ENCODE results near the gene OR4P4. TPM values are rescaled to one million over a fixed set of nuclear protein-coding genes. Genes with fewer than 3 reads are reported as not detected.

OR4P4 gene
- not detected in 2 replicates for total RNA-seq (2021)
- not detected for Bru-seq, nascent RNA
- not detected for BruChase-seq, experiment 1, labeled RNA remaining after a 2-hour chase
- BruChase-seq, experiment 2, labeled RNA remaining after a 6-hour chase: not detected
- long read RNA-seq: 0 reads

GRCh38 chr11:55634813-55635212, at the start of gene OR4P4:
Gene OR4P4, plus strand, starts transcription at chr11:55635113.
- no TSS peak for BruUV-seq (replicated peaks)
- no peak for TF ChIP-seq CTCF (conservative IDR thresholded peaks at IDR 0.05; ENCODE audit: low read depth, low read length)
- no peak for TF ChIP-seq EZH2 (IDR thresholded peaks at IDR 0.05; ENCODE audit: borderline replicate concordance, low read depth, low read length, poor library complexity, severe bottlenecking)
- ChIA-PET POLR2A (ENCODE audit: low non-redundant PET) (no interaction called here), CTCF (no interaction called here)
- H3K9me3 ChIP-seq (ENCODE audit: low read depth, low read length, poor library complexity, severe bottlenecking): peaks cover 7% of the 10 kb centered on the region
- intact Hi-C loops (cut with micrococcal nuclease; ENCODE audit: unreplicated experiment): no loop called here
- H3K27ac ChIP-seq (ENCODE audit: low read depth, low read length, poor library complexity, severe bottlenecking): no peak within 1 kb of the TSS
- no peak for DNase-seq (ENCODE audit: low spot score)
- no peaks in the 10 kb centered on the region for H3K4me1 ChIP-seq (ENCODE audit: insufficient read depth, low read length, poor library complexity, severe bottlenecking)
- no peaks in the 10 kb centered on the region for H3K27me3 ChIP-seq (replicated peaks; ENCODE audit: insufficient read depth, low read depth, low read length, poor library complexity)
- no peaks in the 10 kb centered on the region for H3K36me3 ChIP-seq (ENCODE audit: insufficient read depth, low read length, poor library complexity, severe bottlenecking)
- no peak within 1 kb of the TSS for H3K4me3 ChIP-seq (ENCODE audit: low read depth, low read length, poor library complexity, severe bottlenecking)

GRCh38 chr11:55607545-55607944, 27.4 kb upstream of the OR4P4 start, which contains the start of gene OR4C11:
Gene OR4C11, minus strand, starts transcription at chr11:55607645. Its CDS starts 3,272 bp downstream, at chr11:55604373.
- no peaks in the 10 kb centered on the region for H3K4me1 ChIP-seq (ENCODE audit: insufficient read depth, low read length, poor library complexity, severe bottlenecking)
- H3K27ac ChIP-seq (ENCODE audit: low read depth, low read length, poor library complexity, severe bottlenecking): no peak within 1 kb of the TSS
- H3K4me3 ChIP-seq (ENCODE audit: low read depth, low read length, poor library complexity, severe bottlenecking): no peak within 1 kb of the TSS
- peaks cover 5% of the 10 kb centered on the region for H3K9me3 ChIP-seq (ENCODE audit: low read depth, low read length, poor library complexity, severe bottlenecking)
- TF ChIP-seq EZH2 (IDR thresholded peaks at IDR 0.05; ENCODE audit: borderline replicate concordance, low read depth, low read length, poor library complexity, severe bottlenecking) (no peak), CTCF (conservative IDR thresholded peaks at IDR 0.05; ENCODE audit: low read depth, low read length) (no peak)
- POLR2A ChIA-PET (ENCODE audit: low non-redundant PET): no interaction called here
- CTCF ChIA-PET: no interaction called here
- BruUV-seq (replicated peaks): no TSS peak
- no peaks in the 10 kb centered on the region for H3K36me3 ChIP-seq (ENCODE audit: insufficient read depth, low read length, poor library complexity, severe bottlenecking)
- DNase-seq (ENCODE audit: low spot score): no peak
- intact Hi-C loops (cut with micrococcal nuclease; ENCODE audit: unreplicated experiment): no loop called here
- H3K27me3 ChIP-seq (replicated peaks; ENCODE audit: insufficient read depth, low read depth, low read length, poor library complexity): no peaks in the 10 kb centered on the region

GRCh38 chr11:55624531-55624930, 10.4 kb upstream of the OR4P4 start:
- Histone ChIP-seq H3K9me3 (ENCODE audit: low read depth, low read length, poor library complexity, severe bottlenecking) (peaks cover 10% of the 10 kb centered on the region), H3K4me1 (ENCODE audit: insufficient read depth, low read length, poor library complexity, severe bottlenecking) (no peaks in the 10 kb centered on the region), H3K27ac (ENCODE audit: low read depth, low read length, poor library complexity, severe bottlenecking) (no peak overlapping the region), H3K27me3 (replicated peaks; ENCODE audit: insufficient read depth, low read depth, low read length, poor library complexity) (no peaks in the 10 kb centered on the region), H3K4me3 (ENCODE audit: low read depth, low read length, poor library complexity, severe bottlenecking) (no peak overlapping the region), H3K36me3 (ENCODE audit: insufficient read depth, low read length, poor library complexity, severe bottlenecking) (no peaks in the 10 kb centered on the region)
- intact Hi-C loops (cut with micrococcal nuclease; ENCODE audit: unreplicated experiment): no loop called here
- POLR2A ChIA-PET (ENCODE audit: low non-redundant PET): no interaction called here
- no peak for DNase-seq (ENCODE audit: low spot score)
- no TSS peak for BruUV-seq (replicated peaks)
- CTCF ChIA-PET: no interaction called here
- no peak for TF ChIP-seq CTCF (conservative IDR thresholded peaks at IDR 0.05; ENCODE audit: low read depth, low read length)
- TF ChIP-seq EZH2 (IDR thresholded peaks at IDR 0.05; ENCODE audit: borderline replicate concordance, low read depth, low read length, poor library complexity, severe bottlenecking): no peak

All from A673 (cell line).